NCI-H2029 treated with DMSO at 0.1 percent for 48 hours (cell line): ENCODE measurements around the gene MACROD2.

ENCODE experiments used
- DNase-seq: peaks from one replicate; lab custom pipeline; 2025; lab: John Stamatoyannopoulos, UW

The MACROD2 gene

DNA sequence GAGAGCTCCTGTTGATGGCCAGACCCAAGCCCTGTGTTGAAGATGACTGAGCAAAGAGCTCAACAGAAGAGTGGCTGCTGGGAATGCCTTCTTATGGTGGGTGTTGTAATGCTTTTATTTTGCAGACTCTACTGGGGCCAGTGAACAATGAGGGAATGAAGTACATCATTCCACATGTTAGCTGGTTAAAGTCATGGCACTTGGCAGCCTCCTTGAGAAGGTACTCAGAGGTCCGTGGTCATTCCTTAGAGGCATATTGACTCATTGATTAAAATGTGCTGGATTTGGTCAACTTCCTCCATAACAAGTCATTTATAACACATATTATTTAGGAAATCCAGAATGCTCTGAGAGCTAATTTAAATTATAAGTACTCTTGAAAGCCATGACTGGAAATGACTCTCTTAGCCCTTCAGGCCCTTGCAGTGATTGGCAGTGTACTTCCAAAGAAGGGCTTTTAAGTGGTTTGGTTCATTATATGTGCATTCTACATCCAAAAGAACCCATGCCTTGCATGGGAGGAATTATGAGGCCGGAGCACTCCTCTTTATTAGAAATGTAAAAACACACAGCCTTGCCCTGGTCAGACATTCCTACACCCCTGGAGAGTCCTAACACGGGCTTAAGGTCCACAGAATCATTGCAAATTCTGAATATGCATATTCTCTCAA, 1601.0 kb downstream of the MACROD2 start:
- DNase-seq, result no peak

DNA sequence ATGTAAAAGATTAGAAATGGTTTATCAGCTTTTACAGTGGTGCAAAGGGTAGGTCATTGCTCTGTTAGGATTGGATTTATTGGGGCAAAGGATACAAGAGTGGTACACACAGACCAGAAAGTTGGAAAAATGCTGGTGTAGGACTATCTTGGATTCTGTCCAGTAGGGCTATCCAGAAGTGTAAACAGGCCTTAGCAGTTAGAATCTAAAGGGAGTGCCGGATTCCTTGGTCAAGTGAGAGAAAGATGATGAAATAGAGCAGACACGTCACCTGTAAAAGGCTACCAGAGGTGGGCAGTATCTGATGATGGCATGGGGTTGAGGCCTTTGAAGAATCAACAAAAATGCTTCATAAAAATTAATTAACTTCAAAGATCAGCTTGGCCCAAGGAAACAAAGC, 1602.0 kb downstream of the MACROD2 start:
- DNase-seq, result no peak

DNA sequence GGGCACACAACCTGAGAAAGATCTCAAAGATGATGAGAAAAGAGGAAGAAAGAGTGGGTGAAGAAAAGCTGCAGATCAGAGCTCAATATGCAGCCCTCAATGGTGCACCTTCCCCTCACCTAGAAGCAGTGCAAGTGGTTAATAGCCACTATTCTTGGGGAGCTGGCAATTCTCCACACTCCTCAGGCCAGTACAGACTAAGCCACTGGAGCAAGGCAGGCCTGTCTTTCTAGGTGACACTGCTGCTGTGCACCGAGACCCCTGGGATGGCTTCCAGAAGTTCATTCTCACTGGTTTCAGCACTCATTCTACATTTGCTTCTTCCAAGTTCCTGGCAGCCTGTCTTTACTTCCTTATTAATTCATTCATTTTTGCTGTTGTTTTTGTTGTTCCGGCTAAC, 1604.6 kb downstream of the MACROD2 start:
- DNase-seq, result no peak

DNA sequence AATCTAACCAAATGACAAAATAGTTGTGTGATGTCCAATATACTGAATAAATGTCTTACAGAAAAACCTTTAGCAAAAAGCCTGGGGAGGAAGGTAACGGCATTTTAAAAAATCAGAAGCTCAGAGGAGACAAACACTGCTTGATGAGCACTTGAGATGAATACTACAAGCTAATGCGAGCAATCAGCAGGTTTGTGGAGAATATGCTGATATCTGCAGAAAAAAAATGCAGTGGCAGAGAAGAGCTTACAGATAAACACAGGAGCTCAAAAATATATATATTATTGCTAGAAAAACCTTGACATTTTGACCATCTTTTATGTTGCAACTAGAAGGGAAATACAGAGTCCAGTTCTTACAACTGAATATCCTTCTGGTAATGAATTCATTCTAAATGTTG, 1605.2 kb downstream of the MACROD2 start:
- DNase-seq, result no peak

DNA sequence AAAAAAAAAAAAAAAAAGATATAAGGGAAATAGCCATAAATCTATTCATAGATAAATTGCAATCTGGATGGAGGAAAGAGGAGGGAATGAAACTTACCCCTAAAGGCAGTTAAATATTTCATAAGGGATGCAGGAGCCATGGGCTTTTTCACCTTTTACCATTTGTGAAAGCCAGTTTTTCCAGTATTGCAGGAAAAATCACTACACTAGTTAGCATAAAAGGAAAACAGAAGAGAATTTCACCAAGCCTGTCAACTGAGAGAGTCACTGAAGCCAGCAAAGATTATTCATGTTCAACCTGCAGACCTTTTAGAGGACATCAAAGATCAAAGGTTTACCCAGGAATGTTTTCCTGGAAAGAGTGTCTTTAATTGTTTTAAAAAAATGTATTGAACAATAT, 1608.2 kb downstream of the MACROD2 start:
- no peak for DNase-seq

DNA sequence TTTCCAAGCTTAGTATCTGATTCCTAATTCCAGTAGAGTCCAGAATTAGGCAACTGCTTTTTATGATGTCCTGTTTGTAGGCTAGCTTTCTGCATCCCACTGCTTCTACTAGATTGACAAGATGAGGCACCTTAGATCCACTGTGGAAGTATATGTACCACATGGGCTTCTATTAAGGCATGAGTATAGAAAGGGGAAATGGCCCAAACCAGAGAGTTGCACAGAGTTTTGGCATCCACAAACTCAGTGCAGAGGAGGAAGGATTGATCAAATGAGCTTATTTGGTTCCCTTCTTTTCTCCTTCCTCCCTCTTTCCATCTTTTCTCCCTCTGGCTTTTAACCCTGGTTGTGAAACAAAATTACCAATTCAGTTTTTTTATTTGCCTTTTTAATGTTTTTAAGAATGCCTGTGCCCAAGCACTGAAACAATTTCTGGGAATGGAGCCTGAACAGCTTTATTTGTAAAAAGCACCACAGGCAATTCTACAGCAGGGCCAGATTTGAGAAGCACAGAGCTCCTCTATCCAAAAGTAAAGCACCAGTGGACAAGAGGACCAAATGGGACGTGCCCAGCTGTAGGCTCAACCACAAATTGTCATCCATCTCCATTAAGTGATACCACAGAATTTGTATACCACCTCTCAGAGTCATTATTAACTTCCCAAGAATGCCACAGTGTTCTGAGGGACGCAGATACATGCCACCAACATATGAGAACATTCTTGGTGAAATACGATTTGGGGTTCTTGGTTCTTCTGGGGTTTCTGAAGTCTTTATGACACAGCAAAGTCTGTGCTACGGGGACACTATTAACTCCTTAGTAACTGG, 1608.9 kb downstream of the MACROD2 start:
- DNase-seq, result no peak

DNA sequence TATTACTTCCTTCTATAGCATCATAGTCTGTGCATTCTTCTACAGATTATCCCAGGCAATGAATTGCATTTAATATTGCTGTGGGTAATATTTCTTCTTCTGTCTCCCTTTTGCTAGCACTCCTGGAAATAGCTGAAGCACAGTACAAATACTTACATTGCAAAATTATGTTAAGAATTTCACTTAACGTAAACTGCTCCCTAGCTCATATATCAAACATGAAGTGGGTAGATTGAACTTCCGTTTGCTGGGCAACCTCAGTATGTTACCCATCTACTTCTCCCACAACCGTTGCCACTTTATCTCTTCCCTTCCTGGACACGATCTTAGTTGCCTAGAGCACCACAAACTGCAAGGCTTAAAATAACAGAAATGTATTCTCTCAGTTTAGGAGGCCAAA, 1614.6 kb downstream of the MACROD2 start:
- DNase-seq, result no peak

DNA sequence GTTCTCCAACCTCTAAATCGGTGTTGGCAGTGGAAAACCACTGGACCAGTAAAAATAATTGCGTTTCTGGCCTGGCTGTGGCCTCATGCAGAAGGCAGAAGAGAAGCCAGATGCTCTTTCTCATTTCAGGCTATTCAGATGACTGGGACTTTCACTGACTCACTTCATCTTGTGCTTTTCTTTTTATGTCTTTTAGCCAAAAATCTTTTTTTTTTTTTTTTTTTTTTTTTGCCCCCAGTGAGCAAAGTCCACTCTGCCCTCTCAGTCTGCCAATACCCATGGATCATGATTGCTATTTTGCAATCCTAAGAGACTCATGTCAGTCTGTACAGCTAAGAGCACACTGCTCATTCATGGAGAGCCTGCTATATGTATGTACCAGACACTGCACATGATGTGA, 1615.5 kb downstream of the MACROD2 start:
- no peak for DNase-seq

DNA sequence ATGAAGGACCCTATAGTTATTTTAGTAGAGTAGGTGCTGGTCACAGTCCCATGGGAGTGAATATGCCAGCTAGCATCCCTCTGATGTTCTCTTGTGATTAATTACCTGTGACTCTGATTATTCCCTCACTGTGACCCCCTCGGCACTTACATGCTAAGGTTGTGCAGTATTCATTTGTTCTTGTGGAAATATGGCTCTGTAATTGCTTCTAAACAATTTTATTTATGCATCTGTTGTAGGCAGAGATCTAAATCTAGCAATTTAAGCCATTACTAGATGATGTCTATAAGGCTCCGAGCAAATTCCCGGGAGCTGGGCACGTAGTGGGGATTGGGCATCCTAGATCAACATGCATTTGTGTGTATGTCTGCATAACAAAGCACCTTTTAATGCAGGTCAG, 1616.2 kb downstream of the MACROD2 start:
- no peak for DNase-seq

DNA sequence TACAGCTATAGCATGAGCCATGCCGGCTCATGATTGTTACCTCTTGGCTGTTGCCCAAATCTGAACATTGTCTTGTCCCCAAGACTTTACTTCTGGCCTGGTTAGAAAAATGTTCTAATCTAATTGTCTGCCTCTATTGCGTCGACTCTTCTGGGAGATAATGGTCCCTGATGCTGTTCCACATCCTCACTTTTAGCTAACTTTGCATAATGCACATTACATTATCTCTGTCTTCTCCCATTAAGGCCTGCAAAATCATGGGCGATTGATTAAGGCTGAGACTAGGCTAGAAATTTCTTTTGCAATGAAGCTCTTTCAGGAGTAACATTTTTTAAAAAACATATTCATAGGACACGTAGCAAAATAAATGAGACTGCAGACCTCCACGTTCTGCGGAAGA, 1616.9 kb downstream of the MACROD2 start:
- no peak for DNase-seq

DNA sequence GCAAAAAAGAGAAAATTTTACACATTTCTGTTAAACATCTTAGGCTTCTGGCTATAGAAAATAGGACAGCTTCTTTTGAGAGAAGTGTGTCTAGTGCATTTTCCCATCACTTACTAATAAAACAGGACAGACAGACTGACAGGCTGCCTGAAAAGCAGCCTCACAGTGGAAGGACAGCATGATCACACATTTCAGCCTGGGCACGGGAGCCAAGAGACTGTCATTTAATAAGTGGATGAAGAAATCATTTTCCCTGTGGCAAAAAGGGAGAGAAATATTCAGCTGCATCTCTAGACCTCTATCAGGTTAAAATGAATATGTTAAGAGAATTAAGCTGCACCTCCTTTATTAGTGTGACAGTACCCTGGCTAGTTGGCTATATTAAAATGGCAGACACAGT, 1617.5 kb downstream of the MACROD2 start:
- DNase-seq, result no peak

DNA sequence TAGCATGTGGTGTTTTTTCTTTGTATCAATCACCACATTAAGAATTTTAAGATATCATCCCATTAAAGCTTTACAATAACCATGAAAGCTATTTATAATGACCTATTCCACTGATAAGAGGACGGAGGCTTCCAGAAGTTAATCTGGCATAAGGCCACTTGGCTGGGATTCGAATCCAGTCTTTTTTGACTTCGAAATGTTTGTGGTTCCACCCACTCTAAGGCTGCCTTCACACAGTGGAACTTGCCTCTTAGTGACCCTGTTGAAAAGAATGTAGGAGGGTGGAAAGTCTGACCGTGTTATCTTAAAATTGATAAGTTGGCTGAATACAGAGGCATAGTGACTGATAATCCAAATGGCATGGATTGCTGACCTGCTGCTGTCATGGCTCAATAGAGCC, 1618.2 kb downstream of the MACROD2 start:
- no peak for DNase-seq

DNA sequence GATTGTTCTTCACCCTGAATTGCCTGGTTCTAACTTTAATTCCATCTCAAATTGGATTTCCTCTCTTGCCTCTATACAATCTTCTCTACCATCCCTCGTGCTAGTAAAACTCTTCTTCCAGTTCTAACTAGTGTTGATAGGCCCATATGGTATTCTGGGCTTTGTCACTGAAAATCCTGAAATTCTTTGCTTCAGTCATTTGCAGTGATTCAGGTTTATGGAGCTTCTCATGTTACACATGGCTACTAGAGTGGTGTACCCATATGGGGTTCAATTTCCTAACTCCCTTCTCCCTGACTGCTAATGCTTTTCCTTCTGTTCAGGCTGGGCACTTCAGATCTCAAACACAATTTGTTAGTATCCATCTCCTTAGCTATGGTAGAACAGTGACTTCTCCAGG, 1621.3 kb downstream of the MACROD2 start:
- DNase-seq, result no peak

DNA sequence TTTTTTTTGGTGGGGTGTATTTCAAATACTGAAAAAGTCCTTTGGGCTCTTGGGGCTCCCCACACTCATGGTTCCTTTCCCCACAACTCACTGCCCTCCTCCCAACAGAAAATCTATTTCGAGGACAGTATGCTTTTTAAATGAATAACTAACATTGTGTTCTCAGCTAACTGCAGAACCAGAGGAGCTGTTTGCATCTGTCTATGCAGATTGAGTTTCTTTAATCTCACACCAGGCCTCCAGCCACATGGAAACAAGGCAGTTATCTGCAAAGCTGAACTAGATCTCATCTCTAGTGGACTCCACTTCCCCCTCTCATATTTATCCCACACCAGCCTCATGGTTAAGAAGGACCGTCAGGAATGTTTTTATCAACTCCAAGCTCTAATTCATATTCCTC, 1622.8 kb downstream of the MACROD2 start:
- DNase-seq, result no peak

DNA sequence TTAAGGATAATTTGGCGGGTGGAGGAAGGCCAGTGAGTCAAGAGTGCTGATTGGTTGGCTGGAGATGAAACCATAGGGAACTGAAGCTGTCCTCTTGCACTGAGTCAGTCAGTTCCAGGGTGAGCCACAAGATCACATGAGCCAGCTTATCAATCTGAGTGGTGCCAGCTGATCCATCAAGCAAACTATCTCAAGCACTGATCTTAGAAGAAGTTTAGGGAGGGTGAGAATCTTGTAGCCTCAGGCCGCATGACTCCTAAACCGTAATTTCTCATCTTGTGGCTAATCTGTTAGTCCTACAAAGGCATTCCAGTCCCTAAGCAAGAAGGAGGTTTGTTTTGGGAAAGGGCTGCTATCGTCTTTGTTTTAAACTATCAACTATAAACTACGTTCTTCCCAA, 1623.6 kb downstream of the MACROD2 start:
- no peak for DNase-seq

DNA sequence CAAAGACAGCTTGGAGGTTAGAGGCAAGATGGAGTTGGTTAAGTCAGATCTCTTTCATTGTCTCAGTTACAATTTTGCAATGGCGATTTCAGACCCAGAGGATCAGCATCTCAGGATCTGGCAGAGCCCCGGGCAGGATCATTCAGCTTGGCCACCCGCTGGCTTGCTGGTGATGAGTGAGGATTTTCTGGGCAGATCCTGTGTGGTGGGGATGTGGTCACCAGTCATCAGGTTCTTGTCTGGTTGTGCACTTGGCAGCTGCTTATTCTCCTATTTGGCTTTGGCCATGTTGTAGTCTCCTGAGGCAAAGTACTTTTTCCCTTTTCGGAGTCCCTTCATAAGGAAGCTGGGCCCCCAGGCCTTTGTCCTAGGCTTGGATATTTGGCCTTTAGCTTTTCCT, 1624.0 kb downstream of the MACROD2 start:
- DNase-seq, result no peak

DNA sequence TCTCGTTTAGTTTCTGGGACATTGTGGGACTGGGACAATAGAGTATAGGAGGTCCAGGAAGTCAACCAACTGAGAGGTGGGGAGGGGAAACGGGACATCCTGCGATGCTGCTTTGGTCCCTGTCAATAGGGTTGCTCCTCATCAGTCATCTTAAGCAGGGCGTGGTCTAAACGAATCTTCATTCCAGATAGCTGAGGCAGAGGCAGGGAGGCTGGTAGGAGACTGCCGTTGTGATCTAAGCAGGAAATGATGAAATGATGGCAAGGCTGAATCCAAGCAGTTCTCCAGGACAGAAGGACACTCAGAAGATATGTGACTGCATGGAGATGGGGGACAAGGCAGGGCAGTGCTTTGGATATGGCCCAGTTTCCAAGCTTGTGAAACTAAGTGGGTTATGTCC, 1624.5 kb downstream of the MACROD2 start:
- no peak for DNase-seq

DNA sequence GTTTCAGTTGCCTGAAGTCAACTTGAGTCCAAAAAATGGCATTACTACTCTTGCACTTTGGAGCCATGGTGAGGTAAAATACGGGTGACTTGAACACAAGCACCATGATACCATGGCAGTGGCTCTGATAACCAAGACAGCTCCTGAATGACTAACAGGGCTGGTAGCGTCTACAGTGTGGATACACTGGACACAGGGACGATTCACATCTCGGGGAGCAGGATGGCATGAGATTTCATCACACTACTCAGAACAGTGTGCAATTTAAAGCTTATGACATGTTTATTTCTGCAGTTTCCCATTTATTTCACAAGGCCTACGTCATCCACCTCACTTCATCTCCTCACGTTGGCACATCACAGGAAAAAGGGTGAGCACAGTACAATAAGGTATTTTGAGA, 1627.1 kb downstream of the MACROD2 start:
- DNase-seq, result no peak

DNA sequence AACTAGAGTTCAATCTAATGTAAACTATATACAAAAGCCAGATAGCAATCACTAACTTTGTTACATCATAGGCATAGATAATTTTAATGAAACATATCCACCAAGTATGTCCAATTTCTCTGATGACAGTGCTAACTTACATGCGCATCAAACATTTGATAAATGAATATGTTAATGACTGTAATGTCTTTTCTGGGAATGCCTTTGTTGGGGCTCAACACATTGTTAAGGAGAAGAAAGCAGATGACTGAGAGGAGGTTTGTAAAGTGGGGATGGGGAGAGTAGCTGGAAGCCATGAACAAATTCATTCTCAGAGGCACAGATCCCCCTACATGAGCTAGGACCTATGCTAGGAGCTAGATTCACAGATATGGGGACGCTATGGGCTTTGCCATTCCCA, 1627.9 kb downstream of the MACROD2 start:
- no peak for DNase-seq

DNA sequence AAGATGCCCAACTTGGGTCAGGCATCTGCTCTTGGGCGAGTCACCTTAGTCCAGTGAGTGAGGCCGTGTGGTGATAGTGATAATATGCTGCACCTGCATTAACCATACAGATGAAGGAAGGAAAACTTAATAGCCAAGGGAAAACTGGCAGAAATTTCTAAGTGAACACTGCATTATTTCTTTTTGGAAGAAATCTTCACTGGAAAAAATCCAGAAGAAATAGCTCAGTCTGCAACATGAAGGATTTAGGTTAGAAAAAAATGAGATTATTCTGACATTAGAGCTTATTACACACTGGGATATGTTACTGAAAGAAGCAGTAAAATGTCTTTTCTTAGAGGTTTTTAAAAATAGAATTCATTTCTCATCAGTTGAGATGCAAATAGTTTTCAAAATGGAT, 1630.7 kb downstream of the MACROD2 start:
- DNase-seq, result no peak

DNA sequence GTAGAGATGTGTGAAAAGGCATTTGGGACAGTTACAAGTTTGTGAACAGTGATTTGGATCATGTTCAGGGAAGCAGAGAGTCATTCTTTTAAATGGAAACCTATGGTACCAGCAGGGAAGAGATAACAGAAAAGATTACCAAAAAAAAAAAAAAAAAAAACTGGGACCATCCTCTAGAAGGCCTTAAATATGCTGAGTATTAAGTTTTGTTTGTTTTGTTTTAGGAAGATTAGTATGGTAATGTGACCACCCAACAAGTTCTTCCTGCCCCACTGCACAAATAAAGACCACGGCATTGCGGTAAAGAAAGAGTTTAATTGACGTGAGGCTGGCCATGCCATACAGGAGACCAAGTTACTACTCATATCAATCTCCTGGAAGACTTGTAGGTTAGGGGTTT, 1631.8 kb downstream of the MACROD2 start:
- DNase-seq, result no peak

DNA sequence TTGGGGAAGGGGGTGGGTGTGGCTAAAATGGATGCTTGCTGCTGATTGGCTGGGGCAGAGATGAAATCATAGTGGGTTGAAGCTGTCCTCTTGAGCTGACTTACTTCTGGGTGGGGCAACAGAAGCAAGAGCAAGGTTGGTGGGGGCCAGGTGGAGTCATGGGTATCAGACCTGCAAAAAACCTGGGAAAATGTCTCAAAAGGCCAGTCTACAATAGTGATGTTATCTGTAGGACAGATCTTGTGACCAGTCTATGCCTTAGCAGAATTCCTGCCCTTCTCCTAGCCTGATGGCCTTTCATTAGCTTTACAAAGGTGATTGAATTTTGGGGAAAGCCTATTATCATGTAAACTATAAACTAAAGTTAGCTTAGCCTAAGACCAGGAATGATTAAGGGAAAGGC, 1632.2 kb downstream of the MACROD2 start:
- no peak for DNase-seq

DNA sequence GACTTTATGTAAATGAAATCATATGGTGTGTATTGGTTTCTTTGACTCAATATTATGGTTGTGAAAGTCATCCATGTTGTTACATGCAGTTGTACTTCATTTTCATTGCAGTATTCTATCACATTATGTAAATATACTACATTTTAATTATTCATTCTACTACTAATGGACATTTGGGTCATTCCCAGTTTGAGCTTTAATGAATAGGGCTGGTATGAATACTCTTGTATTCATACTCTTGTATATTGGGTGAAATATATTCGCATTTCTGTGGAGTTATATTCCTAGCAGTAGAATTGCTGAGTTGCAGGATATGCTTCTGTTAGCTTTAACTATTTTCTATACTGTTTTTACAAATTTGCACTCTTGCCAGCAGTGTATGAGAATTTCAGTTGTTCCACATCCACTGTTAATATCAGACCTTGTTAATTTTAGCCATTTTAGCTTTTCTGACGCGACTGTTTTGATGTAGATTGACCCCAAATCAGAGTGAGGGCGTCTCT, 1633.6 kb downstream of the MACROD2 start:
- DNase-seq, result no peak

DNA sequence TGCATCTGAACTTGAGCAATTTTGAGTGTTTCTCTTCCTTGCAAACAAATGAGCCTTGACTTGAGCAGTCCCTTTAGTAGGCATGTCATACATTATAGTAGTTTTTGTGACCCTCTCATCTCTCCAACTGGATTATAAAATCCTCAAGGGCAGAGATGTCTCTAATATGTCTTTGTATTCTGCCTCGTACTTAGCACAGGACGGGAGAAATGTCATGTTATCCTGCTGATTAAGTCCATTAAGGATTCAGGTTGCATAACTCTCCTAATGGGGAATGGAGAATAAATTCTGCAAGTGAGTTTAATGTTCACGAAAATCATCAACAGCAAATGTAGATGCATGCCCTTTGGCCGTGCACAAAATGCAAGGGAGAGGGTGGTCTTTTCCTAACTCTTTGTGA, 1635.0 kb downstream of the MACROD2 start:
- DNase-seq, result no peak
